IMR-90 (cell line): ENCODE data around the gene APLN. TPM values are rescaled to one million over a fixed set of nuclear protein-coding genes. Genes with fewer than 3 reads are reported as not detected.

ENCODE experiments used
- ATAC-seq: fragments of 200-7000 bp; cut with Tn5 transposase; 2 replicates; pipeline ENCODE4 v1.9.1; 2020; ENCODE audit warnings: low read depth, mild to moderate bottlenecking, moderate library complexity
- BruUV-seq: library from RNA; stranded (reverse); fragments of 400-500 nt; replicated peaks from 2 replicates; lab custom pipeline; 2021; lab: Mats Ljungman, UMichigan
- CTCF ChIA-PET: fragments of 300-600 bp; formaldehyde crosslinking; extraction: SDS; loops from one replicate; lab custom pipeline; 2021; ENCODE audit warnings: antibody characterized with exemption; lab: Yijun Ruan, JAX
- POLR2A ChIA-PET: fragments of 300-600 bp; sonication (Branson Sonifier 250); formaldehyde crosslinking; loops from one replicate; lab custom pipeline; 2022; ENCODE audit warnings: antibody characterized with exemption; ENCODE audit not compliant: unreplicated experiment; lab: Charles Lee
- DNase-seq: peaks from one replicate; pipeline ENCODE4 v3.0.0; 2013
- H2AFZ ChIP-seq: replicated peaks from 2 replicates; pipeline ENCODE3; 2013; ENCODE audit warnings: low read length, mild to moderate bottlenecking; ENCODE audit not compliant: poor library complexity
- H2AK5ac ChIP-seq: 2 replicates; pipeline ENCODE4 v1.6.1; 2013; ENCODE audit warnings: low read depth, low read length, inconsistent platforms
- H2AK9ac ChIP-seq: replicated peaks from 2 replicates; pipeline ENCODE3; 2013; ENCODE audit warnings: mild to moderate bottlenecking, low read depth, low read length, moderate library complexity; ENCODE audit not compliant: poor library complexity
- H2BK120ac ChIP-seq: 2 replicates; pipeline ENCODE4 v1.6.1; 2013; ENCODE audit warnings: low read depth, low read length, inconsistent platforms
- H2BK15ac ChIP-seq: 3 replicates; pipeline ENCODE4 v1.6.1; 2013; ENCODE audit warnings: low read depth, low read length, inconsistent platforms
- H2BK20ac ChIP-seq: 2 replicates; pipeline ENCODE4 v1.6.1; 2013; ENCODE audit warnings: low read depth, mild to moderate bottlenecking, inconsistent platforms, low read length, moderate library complexity
- H2BK5ac ChIP-seq: 2 replicates; pipeline ENCODE4 v1.6.1; 2013; ENCODE audit warnings: mild to moderate bottlenecking, low read depth, low read length, inconsistent platforms; ENCODE audit not compliant: poor library complexity, severe bottlenecking
- H3K14ac ChIP-seq: replicated peaks from 2 replicates; pipeline ENCODE4 v1.6.1; 2013; ENCODE audit warnings: low read depth, low read length, inconsistent platforms
- H3K18ac ChIP-seq: 2 replicates; pipeline ENCODE4 v1.6.1; 2013; ENCODE audit warnings: low read depth, low read length, control low read depth
- H3K23ac ChIP-seq: 2 replicates; pipeline ENCODE4 v1.6.1; 2013; ENCODE audit warnings: low read depth, low read length, inconsistent platforms
- H3K27ac ChIP-seq: 2 replicates; pipeline ENCODE4 v1.5.1; 2013; ENCODE audit warnings: mild to moderate bottlenecking, control low read depth, low read length; ENCODE audit not compliant: insufficient read depth
- H3K27me3 ChIP-seq: 2 replicates; pipeline ENCODE4 v1.6.1; 2013; ENCODE audit warnings: low read length; ENCODE audit not compliant: control insufficient read depth, insufficient read depth
- H3K36me3 ChIP-seq: 2 replicates; pipeline ENCODE4 v1.6.1; 2013; ENCODE audit warnings: low read length, mixed read lengths; ENCODE audit not compliant: control insufficient read depth, insufficient read depth
- H3K4ac ChIP-seq: 2 replicates; pipeline ENCODE4 v1.6.1; 2013; ENCODE audit warnings: low read depth, low read length, inconsistent platforms
- H3K4me1 ChIP-seq: 2 replicates; pipeline ENCODE4 v1.6.1; 2013; ENCODE audit warnings: low read length, mixed read lengths; ENCODE audit not compliant: control insufficient read depth, insufficient read depth
- H3K4me2 ChIP-seq: 2 replicates; pipeline ENCODE4 v1.6.1; 2013; ENCODE audit warnings: low read depth, mild to moderate bottlenecking, control low read depth, low read length, moderate library complexity
- H3K4me3 ChIP-seq: 2 replicates; pipeline ENCODE4 v1.5.1; 2013; ENCODE audit warnings: low read depth, mild to moderate bottlenecking, control low read depth, low read length, moderate library complexity; ENCODE audit not compliant: insufficient read depth
- H3K56ac ChIP-seq: 2 replicates; pipeline ENCODE4 v1.6.1; 2013; ENCODE audit warnings: low read length, inconsistent platforms; ENCODE audit not compliant: insufficient read depth; ENCODE audit errors: extremely low read depth
- H3K79me1 ChIP-seq, 2 experiments: 2 replicates each; pipeline ENCODE4 v1.6.1; 2013; ENCODE audit warnings: low read length in 2 of 2, inconsistent platforms in 1 of 2, low read depth in 1 of 2
- H3K9ac ChIP-seq: 2 replicates; pipeline ENCODE4 v1.6.1; 2013; ENCODE audit warnings: low read depth, low read length, control low read depth
- H3K9me1 ChIP-seq: 2 replicates; pipeline ENCODE4 v1.6.1; 2013; ENCODE audit warnings: low read length, inconsistent platforms; ENCODE audit not compliant: insufficient read depth
- H3K9me3 ChIP-seq: 2 replicates; pipeline ENCODE4 v1.6.1; 2013; ENCODE audit warnings: low read length; ENCODE audit not compliant: control insufficient read depth, insufficient read depth
- H4K20me1 ChIP-seq: 2 replicates; pipeline ENCODE4 v1.6.1; 2013; ENCODE audit warnings: low read length, inconsistent platforms; ENCODE audit not compliant: insufficient read depth
- H4K5ac ChIP-seq: 2 replicates; pipeline ENCODE4 v1.6.1; 2013; ENCODE audit warnings: mild to moderate bottlenecking, low read depth, low read length, control low read depth
- H4K8ac ChIP-seq, 2 experiments: 2 replicates each; pipeline ENCODE4 v1.6.1; 2013; ENCODE audit warnings: low read depth in 2 of 2, low read length in 2 of 2, control low read depth in 1 of 2, inconsistent platforms in 1 of 2
- H4K91ac ChIP-seq: 2 replicates; pipeline ENCODE4 v1.6.1; 2013; ENCODE audit warnings: low read depth, low read length, inconsistent platforms; ENCODE audit not compliant: insufficient read depth
- CHD1 ChIP-seq: IDR thresholded peaks from 2 replicates; pipeline ENCODE4 v1.6.1; 2012; ENCODE audit warnings: low read depth, low read length, improper control_type of control experiment
- CTCF ChIP-seq: conservative IDR thresholded peaks from 2 replicates; pipeline ENCODE4 v1.5.1; 2012; ENCODE audit warnings: mild to moderate bottlenecking, low read depth, low read length, improper control_type of control experiment
- ELK1 ChIP-seq: fragments of 150-350 bp; IDR thresholded peaks from 2 replicates; pipeline ENCODE4 v1.6.1; 2016; ENCODE audit warnings: low read depth, mild to moderate bottlenecking, low read length, moderate library complexity, borderline replicate concordance
- NFE2L2 ChIP-seq: fragments of 150-350 bp; IDR thresholded peaks from 2 replicates; pipeline ENCODE4 v1.6.1; 2016; ENCODE audit warnings: low read depth, mild to moderate bottlenecking, low read length
- POLR2A ChIP-seq: IDR thresholded peaks from 2 replicates; pipeline ENCODE4 v1.6.1; 2012; ENCODE audit warnings: mild to moderate bottlenecking, low read depth, low read length
- RAD21 ChIP-seq: IDR thresholded peaks from 2 replicates; pipeline ENCODE4 v1.6.1; 2012; ENCODE audit warnings: low read length, improper control_type of control experiment
- RCOR1 ChIP-seq: IDR thresholded peaks from 2 replicates; pipeline ENCODE4 v1.6.1; 2012; ENCODE audit warnings: mild to moderate bottlenecking, low read length, improper control_type of control experiment; ENCODE audit not compliant: insufficient replicate concordance
- SMC3 ChIP-seq: fragments of 150-350 bp; IDR thresholded peaks from 2 replicates; pipeline ENCODE4 v1.6.1; 2016; ENCODE audit warnings: low read depth, mild to moderate bottlenecking, antibody characterized with exemption, low read length, moderate library complexity
- USF2 ChIP-seq: fragments of 150-350 bp; IDR thresholded peaks from 2 replicates; pipeline ENCODE4 v1.6.1; 2017; ENCODE audit warnings: mild to moderate bottlenecking, antibody characterized with exemption, low read length, low read depth
- WGBS, 2 experiments: methylation state at CpG; one replicate each; pipeline versions ENCODE4 v1.1.5 to v1.1.7; 2013; ENCODE audit warnings: missing lambda C conversion rate in 2 of 2; ENCODE audit not compliant: insufficient read length in 1 of 2; ENCODE audit errors: extremely low coverage in 2 of 2; 5-methylcytosine and 5-hydroxymethylcytosine counted together
- dilution Hi-C: fragments of 300-500 bp; cut with HindIII; formaldehyde crosslinking; loops from one replicate; pipeline ENCODE4 v1.14.3; 2018; ENCODE audit warnings: low sequenced_read_pairs; ENCODE audit not compliant: unreplicated experiment
- in situ Hi-C: fragments of 300-500 bp; cut with MboI; formaldehyde crosslinking; loops from 3 replicates; pipeline ENCODE4 v1.14.3; 2019; ENCODE audit warnings: low sequenced_read_pairs, inconsistent platforms, mixed read lengths
- intact Hi-C: fragments of 100-400 bp; cut with micrococcal nuclease; formaldehyde crosslinking; loops from 2 replicates; pipeline ENCODE4 v1.10.0; 2022
- polyA plus RNA-seq, 3 experiments: library from polyadenylated mRNA; depleted of rRNA; stranded (reverse); fragments of >200 nt; gene quantifications; 2 replicates each; pipeline ENCODE4 v1.2.3, GENCODE V29; 2012; ENCODE audit warnings: low replicate concordance in 1 of 3
- total RNA-seq: library from RNA; depleted of rRNA; stranded (reverse); fragments of >200 nt; gene quantifications from 2 replicates; pipeline ENCODE4 v1.2.3, GENCODE V29; 2012

Gene APLN
- total and polyA plus RNA-seq, 2 of the 4 experiments (the other 2 are of a cell fraction), result 0.18 to 0.72 TPM

DNA sequence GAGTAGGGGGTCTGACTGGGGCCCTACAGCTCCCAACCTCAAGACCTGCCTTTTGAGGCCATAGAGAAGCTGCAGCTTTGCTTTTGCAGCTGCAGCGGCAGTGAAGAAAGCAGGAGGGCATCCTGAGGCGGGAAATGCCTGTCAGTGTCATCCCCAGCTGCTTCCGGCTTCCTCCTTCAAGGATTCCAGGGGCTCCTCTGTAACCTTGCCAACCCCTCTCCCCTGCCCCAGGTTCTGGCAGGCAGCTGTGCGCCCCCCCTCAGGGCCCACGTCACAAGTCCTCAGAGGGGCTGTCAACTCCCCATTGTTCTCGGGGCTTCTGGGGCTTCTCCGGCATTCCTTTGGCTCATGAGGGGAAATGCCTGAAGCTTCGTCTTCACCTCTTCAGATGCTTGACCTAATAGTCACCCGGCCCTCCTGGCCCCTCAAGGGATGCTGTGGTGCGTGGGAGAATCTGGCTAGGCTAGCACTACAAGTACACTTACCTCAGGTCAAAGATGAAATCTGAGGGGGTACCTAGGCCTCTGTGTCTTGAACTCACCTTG is 31.9 kb downstream of the APLN start:
- dilution Hi-C loops, result no loop called here
- no TSS peak for BruUV-seq

More for the DNA sequence above, 31.9 kb downstream of the APLN start:
- Histone ChIP-seq H2BK5ac (no peak overlapping the region), H4K5ac (no peak overlapping the region), H4K91ac (no peak overlapping the region), H3K9me1 (no peaks in the 10 kb centered on the region), H3K23ac (no peak overlapping the region), H4K20me1 (no peaks in the 10 kb centered on the region), H3K27me3 (peaks cover 9% of the 10 kb centered on the region), H2AFZ (peak overlapping the region; percentile 61), H4K8ac (no peak overlapping the region; a peak in 1 of 4 replicates), H3K9me3 (no peaks in the 10 kb centered on the region; the same call in 1 of the 2 replicates), H2BK20ac (no peak overlapping the region), H3K18ac (no peak overlapping the region), H3K4ac (no peak overlapping the region), H3K36me3 (no peaks in the 10 kb centered on the region), H3K27ac (no peak overlapping the region), H3K14ac (no peak overlapping the region), H3K79me1 (no peaks in the 10 kb centered on the region), H2BK15ac (no peak overlapping the region), H3K56ac (no peak overlapping the region), H3K4me1 (no peaks in the 10 kb centered on the region), H3K4me2 (no peak overlapping the region), H2AK5ac (no peak overlapping the region), H3K4me3 (no peak overlapping the region), H2BK120ac (no peak overlapping the region), H3K9ac (no peak overlapping the region), H2AK9ac (no peak overlapping the region)
- POLR2A ChIA-PET, result no interaction called here
- in situ Hi-C loops, result loop anchor here (25.0 kb wide), 2 partner anchors 564 to 1289 kb away; partner anchors contain the start of gene ENOX2
- no peak for TF ChIP-seq CHD1
- TF ChIP-seq RCOR1, result no peak
- no peak for TF ChIP-seq NFE2L2
- TF ChIP-seq SMC3, result no peak
- TF ChIP-seq ELK1, result no peak
- TF ChIP-seq POLR2A, result no peak
- TF ChIP-seq USF2, result no peak
- TF ChIP-seq CTCF, result no peak
- no peak for TF ChIP-seq RAD21
- peak; percentile 57 for DNase-seq
- CTCF ChIA-PET, result interaction anchor here (0.6 kb wide), 1 partner anchor 37 kb away, joined by 3 read pairs; no protein-coding TSS in a partner anchor
- WGBS, 2 experiments, result 20% methylated on average over 2 of the region's 10 CpGs; no CpG with 5 or more reads in 1 of the 2 experiments
- no peak for ATAC-seq
- intact Hi-C loops, result no loop called here
